HG03025 (cell line): ENCODE data around the gene SLC6A11.

Source experiments
- ATAC-seq: cut with Tn5 transposase; IDR thresholded peaks from one replicate; pipeline ENCODE4 v1.9.1; 2021; ENCODE audit warnings: mild to moderate bottlenecking, moderate library complexity; ENCODE audit not compliant: unreplicated experiment, low FRiP score

SLC6A11 gene

GRCh38 chr3:10948326-10948725 is 132.3 kb downstream of the SLC6A11 start:
- ATAC-seq = no peak

- no peak for ATAC-seq
These were observed 133.2 kb downstream of the SLC6A11 start for GRCh38 chr3:10949197-10949596.

- ATAC-seq = no peak
These were observed 134.7 kb downstream of the SLC6A11 start for GRCh38 chr3:10950476-10951294.

- ATAC-seq = no peak
These were observed 135.4 kb downstream of the SLC6A11 start for GRCh38 chr3:10951295-10951926.

GRCh38 chr3:10952525-10952924 is 136.5 kb downstream of the SLC6A11 start:
- ATAC-seq = no peak

- no peak for ATAC-seq
These were observed 138.7 kb downstream of the SLC6A11 start for GRCh38 chr3:10954740-10955139.

GRCh38 chr3:10955711-10956453 is 139.9 kb downstream of the SLC6A11 start:
- no peak for ATAC-seq

GRCh38 chr3:10956531-10956930 is 140.5 kb downstream of the SLC6A11 start:
- no peak for ATAC-seq

GRCh38 chr3:10956986-10957385 is 141.0 kb downstream of the SLC6A11 start:
- ATAC-seq = no peak

- ATAC-seq = no peak
These were observed 142.1 kb downstream of the SLC6A11 start for GRCh38 chr3:10957976-10958749.

GRCh38 chr3:10960255-10960654 is 144.2 kb downstream of the SLC6A11 start:
- no peak for ATAC-seq

- no peak for ATAC-seq
These were observed 145.9 kb downstream of the SLC6A11 start for GRCh38 chr3:10961921-10962320.

- ATAC-seq = no peak
These were observed 146.5 kb downstream of the SLC6A11 start for GRCh38 chr3:10962481-10963036.

GRCh38 chr3:10964537-10965167 is 148.6 kb downstream of the SLC6A11 start:
- ATAC-seq = no peak

GRCh38 chr3:10968401-10968800 is 152.4 kb downstream of the SLC6A11 start:
- no peak for ATAC-seq

- ATAC-seq = no peak
These were observed 154.4 kb downstream of the SLC6A11 start for GRCh38 chr3:10970306-10970960.

- ATAC-seq = no peak
These were observed 156.2 kb downstream of the SLC6A11 start for GRCh38 chr3:10972072-10972782.

- ATAC-seq = no peak
These were observed 157.1 kb downstream of the SLC6A11 start for GRCh38 chr3:10973046-10973595.
